NCI-H1694 (cell line): ENCODE results near the gene SPDYE3.
"Not testable (repeated sequence)": the region's sequence is repeated elsewhere in the genome, so short reads cannot be mapped to it uniquely, and the experiment has no call there.

Source experiments
- DNase-seq: peaks from one replicate; lab custom pipeline; 2025; lab: John Stamatoyannopoulos, UW

Gene SPDYE3, protein sequence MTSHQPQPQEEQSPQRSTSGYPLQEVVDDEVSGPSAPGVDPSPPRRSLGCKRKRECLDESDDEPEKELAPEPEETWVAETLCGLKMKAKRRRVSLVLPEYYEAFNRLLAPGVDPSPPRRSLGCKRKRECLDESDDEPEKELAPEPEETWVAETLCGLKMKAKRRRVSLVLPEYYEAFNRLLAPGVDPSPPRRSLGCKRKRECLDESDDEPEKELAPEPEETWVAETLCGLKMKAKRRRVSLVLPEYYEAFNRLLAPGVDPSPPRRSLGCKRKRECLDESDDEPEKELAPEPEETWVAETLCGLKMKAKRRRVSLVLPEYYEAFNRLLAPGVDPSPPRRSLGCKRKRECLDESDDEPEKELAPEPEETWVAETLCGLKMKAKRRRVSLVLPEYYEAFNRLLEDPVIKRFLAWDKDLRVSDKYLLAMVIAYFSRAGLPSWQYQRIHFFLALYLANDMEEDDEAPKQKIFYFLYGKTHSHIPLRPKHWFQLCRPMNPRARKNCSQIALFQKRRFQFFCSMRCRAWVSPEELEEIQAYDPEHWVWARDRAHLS

DNA sequence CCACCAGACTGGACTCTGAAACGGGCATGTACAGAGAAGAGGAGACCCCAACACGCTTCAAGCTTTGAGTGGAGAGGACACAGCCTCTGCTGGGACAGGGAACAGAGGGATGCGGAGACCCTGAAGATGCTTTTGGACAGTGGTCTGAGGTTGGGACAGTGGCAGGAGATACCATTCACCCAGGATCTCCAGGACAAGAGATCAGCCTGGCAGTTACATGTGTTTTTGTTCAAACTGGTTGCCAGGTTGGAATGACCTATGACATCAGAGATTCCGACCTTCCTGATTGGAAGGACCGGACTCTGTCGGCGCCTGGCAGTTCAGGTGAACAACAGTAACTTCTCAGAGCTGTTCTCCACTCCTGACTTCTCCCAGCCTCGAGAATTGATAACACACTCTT, at the start of gene SPDYE3:
TSS of gene SPDYE3 (plus strand) at position 301 of the 400 bp plus-strand sequence. CDS start 184 bp downstream, outside the sequence.
- not testable (repeated sequence) for DNase-seq

DNA sequence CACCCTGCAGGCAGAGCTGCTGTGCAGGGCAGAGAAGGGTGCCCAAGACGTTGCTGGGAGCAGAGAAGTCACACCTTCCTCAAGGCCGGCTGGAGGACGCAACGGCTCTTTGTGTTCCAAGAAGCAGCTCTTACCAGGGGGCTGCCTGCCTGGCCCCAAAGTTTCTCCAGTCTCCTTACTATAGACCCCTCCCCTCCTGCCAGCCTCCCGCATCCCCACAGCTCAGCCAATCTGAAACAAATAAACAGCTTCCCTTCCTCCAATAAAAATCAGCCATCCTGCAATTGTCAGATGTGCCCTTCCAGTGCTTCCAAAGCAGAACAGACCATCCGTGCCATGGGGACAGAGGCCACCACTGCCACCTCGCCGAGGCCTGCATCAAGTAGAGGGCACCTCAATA, 47.5 kb upstream of the SPDYE3 start:
- DNase-seq, result not testable (repeated sequence)

DNA sequence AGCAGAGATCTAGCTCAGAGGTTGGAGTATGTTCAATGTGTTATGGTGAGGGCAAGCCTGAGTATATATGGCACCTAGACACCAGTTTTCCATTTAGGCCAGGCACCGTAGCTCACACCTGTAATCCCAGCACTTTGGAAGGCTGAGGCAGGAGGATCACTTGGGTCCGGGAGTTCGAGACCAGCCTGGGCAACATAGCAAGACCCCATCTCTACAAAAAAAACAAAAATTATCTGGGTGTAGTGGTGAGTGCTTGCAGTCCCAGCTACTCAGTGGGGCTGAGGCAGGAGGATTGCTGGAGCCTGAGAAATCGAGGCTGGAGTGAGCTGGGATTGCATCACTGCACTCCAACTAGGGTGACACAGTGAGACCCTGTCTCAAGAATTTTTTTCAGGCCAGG, 44.6 kb upstream of the SPDYE3 start:
- not testable (repeated sequence) for DNase-seq

DNA sequence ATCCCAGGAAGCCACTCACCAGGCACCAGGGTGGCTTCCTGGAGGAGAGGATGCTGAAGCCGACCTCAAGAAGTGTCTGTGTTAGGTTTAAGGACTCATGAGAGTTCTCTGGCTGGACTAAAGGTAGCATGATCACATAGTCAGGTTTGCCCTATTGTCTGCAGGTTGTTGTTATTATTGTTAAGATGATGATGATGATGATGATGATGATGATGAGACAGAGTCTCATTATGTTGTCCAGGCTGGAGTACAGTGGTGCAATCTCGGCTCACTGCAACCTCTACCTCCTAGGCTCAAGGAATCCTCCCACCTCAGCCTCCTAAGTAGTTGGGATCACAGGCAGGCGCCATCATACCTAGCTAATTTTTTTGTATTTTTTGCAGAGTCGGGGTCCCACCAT, 43.3 kb upstream of the SPDYE3 start:
- DNase-seq, result not testable (repeated sequence)

DNA sequence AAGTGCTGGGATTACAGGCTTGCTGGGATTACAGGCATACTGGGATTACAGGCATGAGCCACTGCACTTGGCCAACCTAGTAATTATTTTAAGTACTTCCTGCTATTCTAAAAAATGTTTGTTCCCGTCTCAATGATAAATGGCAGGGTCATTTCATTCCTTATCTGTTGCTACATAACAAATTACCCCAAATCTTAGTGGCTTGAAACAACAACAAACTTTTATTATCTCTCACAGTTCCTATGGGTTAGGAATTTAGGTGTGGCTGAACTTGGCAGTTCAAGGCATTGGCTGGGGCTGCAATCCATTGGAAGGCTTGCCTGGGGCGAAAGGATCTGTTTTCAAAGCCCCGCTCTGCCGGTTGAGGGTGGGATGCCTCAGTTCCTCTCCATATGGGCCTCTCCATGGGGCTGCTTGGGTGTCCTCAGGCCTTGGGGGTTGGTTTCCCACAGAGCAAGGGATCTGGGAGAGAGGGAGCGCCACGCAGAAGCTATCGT, 42.8 kb upstream of the SPDYE3 start:
- DNase-seq, result not testable (repeated sequence)

DNA sequence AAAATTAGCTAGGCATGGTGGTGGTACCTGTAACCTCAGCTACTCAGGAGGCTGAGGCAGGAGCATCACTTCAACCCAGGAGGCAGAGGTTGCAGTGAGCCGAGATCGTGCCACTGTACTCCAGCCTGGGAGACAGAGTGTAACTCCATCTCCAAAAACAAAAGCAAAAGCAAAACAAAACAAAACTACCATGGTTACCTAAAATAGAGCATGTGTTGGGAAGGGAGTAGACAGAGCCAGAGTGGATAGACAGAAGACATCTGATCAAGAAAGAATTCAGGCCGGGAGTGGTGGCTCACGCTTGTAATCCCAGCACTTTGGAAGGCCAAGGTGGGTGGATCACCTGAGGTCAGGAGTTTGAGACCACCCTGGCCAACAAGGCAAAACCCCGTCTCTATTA, 41.7 kb upstream of the SPDYE3 start:
- not testable (repeated sequence) for DNase-seq

DNA sequence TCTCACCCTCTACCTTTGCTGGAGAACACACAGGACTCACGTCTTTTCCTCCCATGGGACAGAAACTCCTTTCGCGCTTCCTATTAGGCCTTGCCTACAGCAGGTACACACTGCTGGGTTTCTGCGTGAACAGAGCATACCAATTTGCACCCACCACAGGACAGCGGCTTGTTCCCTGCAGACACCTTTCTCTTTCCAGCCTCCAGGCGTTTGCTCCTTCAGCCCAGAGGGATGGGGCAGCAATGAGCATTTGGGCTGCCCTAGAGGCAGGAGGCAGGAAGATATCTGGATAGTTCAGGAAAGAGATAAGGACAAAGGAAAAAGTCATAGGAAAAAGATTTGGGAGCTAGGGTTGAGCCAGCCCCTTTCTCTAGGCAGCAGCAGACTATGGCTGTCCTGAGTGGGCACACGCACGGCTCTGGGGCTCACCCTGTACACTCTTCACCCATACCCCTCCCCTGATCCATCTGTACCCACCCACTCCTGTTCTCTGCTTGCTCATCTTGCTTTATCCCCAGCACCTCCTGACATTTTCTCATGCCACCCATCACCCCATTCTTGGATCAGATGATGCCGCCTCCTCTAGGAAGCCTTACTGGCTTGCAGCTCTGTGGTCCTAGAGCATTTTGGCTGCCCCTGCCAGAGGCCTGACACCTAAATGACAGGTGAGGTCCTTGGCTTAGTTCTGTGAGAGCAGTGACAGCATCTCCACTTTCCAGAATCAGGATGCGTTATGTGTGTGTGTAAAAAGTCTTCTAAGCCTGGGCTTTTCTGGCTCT, 40.7 kb upstream of the SPDYE3 start:
- DNase-seq, result no peak

DNA sequence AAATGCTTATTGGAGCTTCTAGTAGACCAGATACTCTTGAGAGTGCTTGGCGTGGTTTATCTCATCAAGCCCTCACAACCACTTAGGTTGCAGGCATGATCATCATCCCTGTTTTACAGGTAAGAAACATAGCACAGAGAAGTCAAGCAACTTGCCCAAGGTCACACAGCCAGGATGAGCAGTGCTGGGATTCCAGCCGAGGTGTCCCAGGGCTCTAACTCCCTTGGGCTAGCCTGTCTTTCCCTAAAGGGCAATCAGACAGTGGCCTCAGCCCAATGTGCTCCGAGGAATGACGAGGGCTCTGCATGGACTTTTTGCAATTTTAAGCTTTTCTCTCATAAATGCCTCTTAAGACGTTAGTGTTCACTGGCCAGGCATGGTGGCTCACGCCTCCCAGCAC, 39.9 kb upstream of the SPDYE3 start:
- DNase-seq, result no peak

DNA sequence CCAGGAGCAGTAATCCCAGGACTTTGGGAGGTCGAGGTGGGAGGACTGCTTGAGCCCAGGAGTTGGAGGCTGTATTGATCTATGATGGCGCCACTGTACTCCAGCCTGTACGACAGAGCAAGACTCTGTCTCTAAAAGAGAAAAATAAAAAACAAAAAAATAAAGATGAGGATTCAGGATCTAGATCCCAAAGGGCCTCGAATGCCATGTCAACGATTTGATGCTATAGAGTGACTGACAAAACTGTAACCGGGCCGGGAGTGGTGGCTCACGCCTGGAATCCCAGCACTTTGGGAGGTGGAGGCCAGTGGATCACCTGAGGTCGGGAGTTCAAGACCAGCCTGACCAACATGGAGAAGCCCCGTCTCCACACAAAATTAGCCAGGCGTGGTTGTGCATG, 38.6 kb upstream of the SPDYE3 start:
- not testable (repeated sequence) for DNase-seq

DNA sequence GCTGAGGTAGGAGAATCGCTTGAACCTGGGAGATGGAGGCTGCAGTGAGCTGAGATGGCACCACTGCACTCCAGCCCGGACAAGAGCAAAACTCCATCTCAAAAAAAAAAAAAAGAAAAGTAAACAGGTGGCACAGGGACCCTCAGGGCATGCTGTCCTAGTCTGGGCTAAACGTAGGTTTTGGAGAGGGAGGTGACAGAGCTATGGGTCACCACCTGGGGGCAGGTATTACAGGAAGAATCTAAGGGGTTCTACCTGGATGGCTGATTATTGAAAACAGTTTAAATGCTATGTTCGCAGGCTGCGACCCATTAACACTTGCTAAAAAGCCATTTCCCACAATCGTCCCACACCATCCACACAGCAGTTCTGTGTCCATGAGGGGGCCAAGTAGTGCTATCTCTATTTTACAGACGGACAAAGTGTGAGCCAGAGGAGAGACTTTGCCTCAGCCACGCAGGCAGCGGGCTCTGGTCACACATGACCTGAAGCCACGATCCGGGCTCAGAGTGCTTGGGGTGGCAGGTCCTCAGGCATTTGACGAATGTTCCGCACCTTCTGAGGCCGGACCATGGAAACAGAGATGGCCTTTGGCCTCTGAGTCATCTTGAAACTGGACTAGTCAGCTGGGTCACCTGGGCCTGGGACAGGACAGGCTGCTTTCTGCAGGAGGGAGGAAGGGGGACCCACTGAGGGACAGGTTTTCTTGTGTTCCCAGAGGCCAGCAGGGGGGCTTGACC, 38.0 kb upstream of the SPDYE3 start:
- not testable (repeated sequence) for DNase-seq

DNA sequence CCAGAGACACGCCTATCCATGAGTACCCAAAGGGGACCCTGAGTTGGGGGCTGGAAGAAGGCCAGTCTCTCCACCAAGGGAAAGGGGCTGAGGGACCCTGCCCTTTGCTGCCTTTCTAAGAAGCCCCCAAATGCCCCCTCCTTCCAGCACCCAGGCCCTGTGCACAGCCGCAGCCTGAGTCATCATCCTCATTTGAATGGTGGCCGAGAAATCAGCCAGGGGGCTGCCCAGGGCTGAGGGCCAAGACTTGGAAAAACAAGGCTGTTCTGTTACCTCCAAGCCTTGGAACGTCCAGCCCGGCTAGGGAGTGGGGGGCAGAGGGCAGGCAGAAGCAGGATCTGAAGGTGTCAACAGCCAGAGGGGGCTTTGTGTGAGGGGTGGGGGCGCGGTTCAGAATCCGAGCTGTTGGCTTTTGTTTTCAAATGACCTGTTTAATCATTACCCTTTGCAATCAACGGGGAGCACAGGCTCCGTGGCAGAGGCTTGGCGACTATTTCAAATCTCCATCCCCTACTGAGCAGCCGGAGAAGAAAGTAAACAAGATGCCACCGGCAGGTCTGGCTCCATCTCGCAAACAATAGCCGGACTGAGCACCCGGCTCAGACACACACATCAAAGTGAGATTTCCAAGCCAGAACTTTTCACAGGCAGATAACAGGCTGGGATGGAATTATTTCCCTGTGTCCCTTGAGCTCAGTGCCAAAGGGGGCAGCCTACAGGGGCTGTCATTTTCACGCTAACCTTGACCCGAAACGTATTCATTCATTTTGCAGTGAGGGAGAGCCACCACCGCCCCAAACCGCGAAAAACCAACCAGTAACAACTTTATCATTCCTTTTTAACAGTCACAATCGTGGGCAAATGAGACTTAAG, 37.2 kb upstream of the SPDYE3 start:
- DNase-seq, result not testable (repeated sequence)

DNA sequence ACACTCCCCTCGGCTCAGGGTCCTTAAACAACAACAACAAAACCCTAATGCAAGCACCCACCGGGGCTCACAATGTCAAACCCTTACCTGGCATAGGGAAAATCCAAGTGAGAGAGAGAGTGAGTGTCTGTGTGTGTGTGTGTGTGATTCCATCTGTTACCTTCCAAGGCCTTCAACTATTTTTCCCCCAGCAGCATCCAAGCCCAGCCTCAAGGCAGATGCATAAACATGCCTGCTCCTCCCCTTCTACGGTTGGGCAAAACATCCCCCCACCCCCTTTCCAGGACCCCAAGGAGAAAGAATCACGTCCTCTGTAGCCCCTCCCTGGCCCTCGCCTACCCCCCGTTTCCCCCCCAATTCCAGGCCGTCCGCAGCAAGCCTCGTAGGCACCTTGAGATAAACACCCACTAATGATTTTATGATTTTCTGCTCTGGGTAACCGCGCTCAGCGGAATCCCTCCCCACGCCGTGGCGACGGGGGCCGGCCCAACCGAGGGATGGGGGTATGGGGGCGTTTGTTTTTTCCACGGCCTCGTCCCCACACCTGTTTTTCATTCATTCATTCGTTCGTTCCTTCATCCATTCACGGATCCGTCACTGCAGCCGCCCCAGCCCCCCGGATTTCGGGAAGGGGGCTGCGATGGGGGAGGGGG, 36.4 kb upstream of the SPDYE3 start:
- peak; percentile 62 for DNase-seq

DNA sequence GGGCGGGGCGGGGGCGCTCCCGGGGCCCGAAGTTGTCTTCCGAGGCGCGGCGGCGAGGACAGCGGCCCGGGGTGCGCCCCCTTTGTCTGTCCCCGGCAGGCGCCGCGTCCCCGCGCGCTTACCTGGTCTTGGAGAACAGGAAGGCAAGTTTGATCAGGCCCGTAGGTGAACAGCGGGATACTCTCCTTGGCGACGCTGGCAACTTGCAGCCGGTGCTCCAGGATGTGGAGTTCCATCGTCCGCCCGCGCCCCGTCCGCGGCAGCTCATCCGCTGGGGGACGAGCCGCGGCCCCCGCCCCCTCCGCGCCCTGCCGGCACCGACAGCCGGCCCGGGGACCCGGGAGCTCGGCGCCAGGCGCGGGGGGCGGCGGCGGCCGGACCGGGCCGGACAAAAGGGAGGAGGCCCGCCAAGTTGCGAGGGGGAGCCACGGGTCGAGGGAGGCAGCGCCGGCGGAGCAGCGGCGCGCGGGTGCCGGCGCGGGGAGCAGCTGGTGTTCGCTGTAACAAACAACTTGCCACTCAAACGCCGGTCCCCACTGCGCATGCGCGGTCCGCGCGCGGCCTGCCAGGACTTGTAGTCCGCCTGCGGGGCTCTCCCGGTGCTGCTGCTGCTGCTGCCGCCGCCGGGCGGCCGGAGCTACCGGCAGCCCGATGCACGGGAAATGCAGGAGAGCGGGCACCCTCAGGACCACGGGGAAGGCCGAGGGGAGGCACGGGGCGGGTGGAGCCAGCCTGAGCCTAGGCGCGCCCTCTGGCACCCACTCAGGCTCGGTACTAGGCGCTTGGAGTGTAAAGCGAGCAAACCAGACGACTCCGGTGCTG, 35.6 kb upstream of the SPDYE3 start:
- DNase-seq, result peak; percentile 93

DNA sequence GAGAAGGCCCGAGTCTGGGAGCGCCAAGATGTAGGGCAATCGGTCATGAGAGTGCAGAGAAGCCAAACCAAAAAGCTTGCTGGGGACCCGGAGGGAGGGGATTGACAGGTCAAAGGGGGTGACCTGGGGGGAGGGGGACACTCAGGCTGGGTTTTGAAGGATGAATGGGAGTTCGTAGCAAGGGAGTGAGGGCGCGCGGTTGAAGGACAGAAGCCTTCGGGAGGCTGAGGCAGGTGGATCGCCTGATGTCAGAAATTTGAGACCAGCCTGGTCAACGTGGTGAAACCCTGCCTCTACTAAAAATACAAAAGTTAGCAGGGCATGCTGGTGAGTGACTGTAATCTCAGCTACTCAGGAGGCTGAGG, 35.0 kb upstream of the SPDYE3 start:
- DNase-seq, result not testable (repeated sequence)

DNA sequence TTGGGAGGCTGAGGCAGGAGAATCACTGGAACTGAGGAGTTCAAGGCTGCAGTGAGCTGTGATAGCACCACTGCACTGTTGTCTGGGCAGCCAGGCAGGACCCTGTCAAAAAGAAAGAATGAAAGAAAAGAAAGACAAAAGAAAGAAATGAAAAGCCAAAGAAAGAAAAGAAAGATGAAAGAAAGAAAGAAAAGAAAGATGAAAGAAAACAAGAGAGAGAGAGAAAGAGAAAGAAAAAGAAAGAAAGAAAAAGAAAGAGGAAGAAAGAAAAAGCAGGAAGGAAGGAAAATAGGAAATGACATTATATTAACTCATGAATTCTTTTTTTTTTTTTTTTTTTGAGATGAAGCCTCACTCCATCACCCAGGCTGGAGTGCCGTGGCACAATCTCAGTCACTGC, 32.4 kb upstream of the SPDYE3 start:
- DNase-seq, result no peak

DNA sequence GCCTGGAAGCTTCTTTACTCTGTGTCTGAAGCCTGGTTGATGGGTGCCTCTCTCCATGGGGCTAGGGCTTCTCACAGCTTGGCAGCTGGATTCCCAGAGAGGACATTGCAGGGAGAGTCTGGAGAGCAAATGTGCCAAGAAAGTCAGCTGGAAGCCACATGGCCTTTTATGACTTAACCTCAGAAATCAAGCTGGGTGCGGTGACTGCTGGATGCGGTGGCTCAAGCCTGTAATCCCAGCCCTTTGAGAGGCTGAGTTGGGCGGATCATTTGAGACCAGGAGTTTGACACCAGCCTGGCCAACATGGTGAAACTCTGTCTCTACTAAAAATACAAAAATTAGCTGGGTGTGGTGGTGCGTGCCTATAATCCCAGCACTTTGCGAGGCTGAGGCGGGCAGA, 31.4 kb upstream of the SPDYE3 start:
- not testable (repeated sequence) for DNase-seq

DNA sequence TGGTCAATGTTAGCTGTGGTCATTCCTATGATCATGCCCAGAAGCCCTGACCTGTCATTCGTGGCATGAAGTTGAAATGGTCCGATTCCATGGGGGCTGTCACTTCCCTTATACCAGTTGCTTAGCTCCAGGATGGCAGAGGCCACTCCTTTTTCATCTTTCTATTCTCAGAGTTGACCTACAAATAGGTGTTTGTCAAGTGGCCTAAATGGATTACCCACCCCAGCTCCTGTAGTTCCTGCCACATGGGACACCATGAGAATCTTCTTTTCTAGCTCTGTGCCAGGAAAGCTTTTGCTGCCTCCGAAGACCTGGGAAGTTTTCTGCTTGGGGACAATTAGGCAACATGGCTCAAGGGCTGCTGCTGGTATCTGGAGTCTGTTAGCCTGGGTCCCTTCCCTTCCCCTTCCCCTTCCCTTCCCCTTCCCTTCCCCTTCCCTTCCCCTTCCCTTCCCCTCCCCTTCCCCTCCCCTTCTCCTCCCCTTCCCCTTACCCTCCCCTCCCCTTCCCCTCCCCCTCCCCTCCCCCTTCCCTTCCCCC, 25.4 kb upstream of the SPDYE3 start:
- not testable (repeated sequence) for DNase-seq

DNA sequence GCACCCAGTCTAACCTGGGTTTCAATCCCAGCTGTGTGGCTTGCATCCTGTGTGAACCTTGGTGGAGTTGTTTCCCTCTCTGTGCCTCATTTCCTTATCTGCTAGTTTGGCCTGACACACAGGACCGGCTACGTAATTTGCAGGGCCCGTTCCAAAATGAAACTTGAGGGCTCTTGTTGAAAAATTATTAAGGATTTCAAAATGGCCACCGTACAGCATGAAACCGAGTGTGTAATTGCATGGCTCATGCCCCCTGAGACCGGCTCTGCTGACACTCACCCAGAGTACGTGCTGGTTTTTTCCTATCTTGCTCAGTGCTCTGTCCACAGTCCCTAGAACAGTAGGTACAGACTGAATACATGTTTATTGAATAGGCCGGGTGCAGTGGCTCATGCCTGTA, 24.4 kb upstream of the SPDYE3 start:
- not testable (repeated sequence) for DNase-seq
